ENCODE measurements around the gene EDNRB. TPM values are rescaled to one million over a fixed set of nuclear protein-coding genes. Genes with fewer than 3 reads are reported as not detected.

The EDNRB gene
- total RNA-seq, 2 donors from 2014 or later, result 14.8 to 18.9 TPM

DNA sequence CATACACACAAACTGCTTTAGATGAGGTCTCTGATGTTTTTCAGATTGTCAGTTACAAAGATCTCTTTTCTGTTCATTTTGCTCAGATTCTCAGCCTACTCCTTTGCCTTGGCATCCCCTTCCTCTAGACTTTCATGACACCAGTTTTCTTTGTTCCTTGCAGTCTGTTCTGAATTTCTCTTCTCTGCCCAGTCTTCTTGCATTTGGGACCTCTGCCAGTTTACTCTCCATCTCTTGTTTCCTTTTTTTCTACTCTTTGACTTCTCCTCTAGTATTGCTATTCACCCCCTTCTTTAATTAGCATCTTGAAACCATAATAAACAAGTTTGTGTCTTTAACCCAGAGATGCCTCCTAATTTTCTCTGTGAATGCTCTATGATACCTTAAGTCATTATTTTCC lies 26.1 kb downstream of the EDNRB start:
- DNase-seq (ENCODE audit: low spot score), result no peak
- no peaks in the 10 kb centered on the region for H3K27me3 ChIP-seq (replicated peaks; ENCODE audit: insufficient read depth)
- intact Hi-C loops (cut with DNase I), result no loop called here
- H3K27ac ChIP-seq, result no peak overlapping the region
- no peak overlapping the region for H3K4me3 ChIP-seq
- H3K4me1 ChIP-seq (replicated peaks), result no peaks in the 10 kb centered on the region
- no peaks in the 10 kb centered on the region for H3K9me3 ChIP-seq
- H3K36me3 ChIP-seq, result no peaks in the 10 kb centered on the region
- TF ChIP-seq POLR2A (IDR thresholded peaks at IDR 0.05), result no peak
- TF ChIP-seq, protein P1, sequence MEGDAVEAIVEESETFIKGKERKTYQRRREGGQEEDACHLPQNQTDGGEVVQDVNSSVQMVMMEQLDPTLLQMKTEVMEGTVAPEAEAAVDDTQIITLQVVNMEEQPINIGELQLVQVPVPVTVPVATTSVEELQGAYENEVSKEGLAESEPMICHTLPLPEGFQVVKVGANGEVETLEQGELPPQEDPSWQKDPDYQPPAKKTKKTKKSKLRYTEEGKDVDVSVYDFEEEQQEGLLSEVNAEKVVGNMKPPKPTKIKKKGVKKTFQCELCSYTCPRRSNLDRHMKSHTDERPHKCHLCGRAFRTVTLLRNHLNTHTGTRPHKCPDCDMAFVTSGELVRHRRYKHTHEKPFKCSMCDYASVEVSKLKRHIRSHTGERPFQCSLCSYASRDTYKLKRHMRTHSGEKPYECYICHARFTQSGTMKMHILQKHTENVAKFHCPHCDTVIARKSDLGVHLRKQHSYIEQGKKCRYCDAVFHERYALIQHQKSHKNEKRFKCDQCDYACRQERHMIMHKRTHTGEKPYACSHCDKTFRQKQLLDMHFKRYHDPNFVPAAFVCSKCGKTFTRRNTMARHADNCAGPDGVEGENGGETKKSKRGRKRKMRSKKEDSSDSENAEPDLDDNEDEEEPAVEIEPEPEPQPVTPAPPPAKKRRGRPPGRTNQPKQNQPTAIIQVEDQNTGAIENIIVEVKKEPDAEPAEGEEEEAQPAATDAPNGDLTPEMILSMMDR (IDR thresholded peaks at IDR 0.05), result no peak
- TF ChIP-seq POLR2AphosphoS5 (IDR thresholded peaks at IDR 0.05), result no peak

DNA sequence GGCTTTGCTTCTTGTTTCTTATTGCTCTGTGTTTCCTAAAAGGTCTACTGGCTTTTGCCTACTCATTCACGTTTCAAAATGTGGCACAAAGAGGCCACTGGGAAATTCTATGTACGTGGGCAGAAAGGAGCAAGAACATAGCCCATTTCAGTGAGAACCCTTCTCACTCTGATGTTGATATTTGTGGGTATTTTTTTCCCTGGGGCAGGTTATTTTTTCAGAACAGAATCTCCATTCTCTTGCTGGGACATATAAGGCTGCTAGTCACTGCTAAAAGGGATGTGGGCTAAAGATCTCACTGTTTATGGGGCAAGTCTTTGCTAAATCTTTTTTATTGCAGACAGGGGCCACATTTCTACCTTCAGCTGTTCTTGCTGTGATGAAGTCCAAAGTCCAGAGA lies 27.1 kb downstream of the EDNRB start:
- Histone ChIP-seq H3K36me3 (no peaks in the 10 kb centered on the region), H3K9me3 (no peaks in the 10 kb centered on the region), H3K27ac (no peak overlapping the region), H3K4me1 (replicated peaks) (no peaks in the 10 kb centered on the region), H3K4me3 (no peak overlapping the region), H3K27me3 (replicated peaks; ENCODE audit: insufficient read depth) (no peaks in the 10 kb centered on the region)
- 78% methylated on average over 2 of the region's 2 CpGs for WGBS
- no peak for DNase-seq (ENCODE audit: low spot score)
- intact Hi-C loops (cut with DNase I), result no loop called here
- no peak for TF ChIP-seq POLR2A (IDR thresholded peaks at IDR 0.05)
- no peak for TF ChIP-seq POLR2AphosphoS5 (IDR thresholded peaks at IDR 0.05)
- TF ChIP-seq, protein P1 (IDR thresholded peaks at IDR 0.05), result no peak

DNA sequence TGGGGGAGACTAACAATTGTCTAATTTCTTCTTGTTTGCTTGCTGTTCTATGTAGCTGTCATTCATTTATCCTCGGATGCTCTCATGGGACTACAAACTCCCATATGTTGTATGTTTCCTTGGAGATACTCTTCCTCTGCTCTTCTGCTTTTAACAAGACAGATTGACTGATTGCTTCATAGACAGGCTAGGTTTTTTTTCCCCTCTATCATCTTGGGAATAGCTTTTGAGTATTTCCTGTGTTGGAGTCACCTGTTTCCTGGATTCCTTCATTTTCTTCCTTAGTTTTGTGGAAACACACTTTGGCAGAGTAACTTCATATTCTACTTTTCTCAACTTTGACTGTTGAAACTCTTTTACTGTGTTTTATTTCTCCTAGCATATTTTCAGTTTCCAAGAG lies 27.6 kb downstream of the EDNRB start:
- TF ChIP-seq POLR2AphosphoS5 (IDR thresholded peaks at IDR 0.05) (no peak), POLR2A (IDR thresholded peaks at IDR 0.05) (no peak)
- TF ChIP-seq, protein P1 (IDR thresholded peaks at IDR 0.05), result no peak

DNA sequence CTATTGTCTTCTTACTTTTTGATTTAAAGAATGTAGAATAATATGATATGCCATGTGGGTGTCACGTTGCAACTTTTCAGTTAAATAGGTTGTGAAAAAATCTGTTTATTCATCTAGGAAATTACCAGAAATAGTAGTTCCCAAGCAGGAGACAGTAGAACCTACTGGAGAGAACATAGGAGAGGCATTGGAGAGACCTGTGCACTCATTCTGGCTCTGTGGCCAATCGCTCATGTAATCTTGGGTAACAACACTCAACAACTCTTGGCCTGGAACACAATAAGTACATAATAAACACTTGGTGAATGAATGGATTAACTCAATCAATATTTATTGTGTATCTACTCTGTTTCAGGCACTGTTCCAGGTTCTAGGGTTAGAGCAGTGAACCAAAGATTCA lies 35.3 kb downstream of the EDNRB start:
- no peak for DNase-seq (ENCODE audit: low spot score)
- no peaks in the 10 kb centered on the region for H3K36me3 ChIP-seq
- WGBS, result 81% methylated on average over 2 of the region's 2 CpGs
- no peak overlapping the region for H3K27ac ChIP-seq
- no peaks in the 10 kb centered on the region for H3K4me1 ChIP-seq (replicated peaks)
- no peaks in the 10 kb centered on the region for H3K27me3 ChIP-seq (replicated peaks; ENCODE audit: insufficient read depth)
- no peak overlapping the region for H3K4me3 ChIP-seq
- intact Hi-C loops (cut with DNase I), result no loop called here
- H3K9me3 ChIP-seq, result no peaks in the 10 kb centered on the region
- TF ChIP-seq POLR2A (IDR thresholded peaks at IDR 0.05) (no peak), POLR2AphosphoS5 (IDR thresholded peaks at IDR 0.05) (no peak)
- TF ChIP-seq, protein P1 (IDR thresholded peaks at IDR 0.05), result no peak

More for the DNA sequence above, 27.6 kb downstream of the EDNRB start:
- whole genome bisulfite sequencing, result 93% methylated on average over 1 of the region's 1 CpG
- no peak overlapping the region for H3K27ac ChIP-seq
- H3K4me1 ChIP-seq (replicated peaks), result no peaks in the 10 kb centered on the region
- H3K27me3 ChIP-seq (replicated peaks; ENCODE audit: insufficient read depth), result no peaks in the 10 kb centered on the region
- no peak for DNase-seq (ENCODE audit: low spot score)
- intact Hi-C loops (cut with DNase I), result no loop called here
- H3K9me3 ChIP-seq, result no peaks in the 10 kb centered on the region
- no peak overlapping the region for H3K4me3 ChIP-seq
- H3K36me3 ChIP-seq, result no peaks in the 10 kb centered on the region

DNA sequence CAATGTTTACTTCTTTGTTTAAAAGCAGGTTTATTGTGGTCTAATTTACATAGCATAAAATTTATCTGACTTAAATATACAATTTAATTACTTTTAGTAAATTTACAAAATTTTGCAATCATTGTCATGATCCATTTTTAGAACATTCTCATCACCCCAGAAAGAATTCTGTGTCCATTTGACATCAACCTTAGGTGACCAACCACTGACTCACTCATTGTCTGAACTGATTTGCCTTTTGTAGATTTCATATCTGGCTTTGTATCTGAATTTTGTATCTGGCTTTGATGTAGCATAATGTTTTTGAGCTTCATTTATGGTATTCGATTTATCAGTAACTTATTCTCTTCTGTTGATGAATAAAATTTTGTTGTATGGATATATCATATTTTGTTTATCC lies 40.4 kb downstream of the EDNRB start:
- TF ChIP-seq, protein P1 (IDR thresholded peaks at IDR 0.05), result no peak
- TF ChIP-seq POLR2A (IDR thresholded peaks at IDR 0.05), result no peak
- TF ChIP-seq POLR2AphosphoS5 (IDR thresholded peaks at IDR 0.05), result no peak
- no peak for DNase-seq (ENCODE audit: low spot score)
- H3K27ac ChIP-seq, result no peak overlapping the region
- no peaks in the 10 kb centered on the region for H3K9me3 ChIP-seq
- no peak overlapping the region for H3K4me3 ChIP-seq
- H3K36me3 ChIP-seq, result no peaks in the 10 kb centered on the region
- intact Hi-C loops (cut with DNase I), result no loop called here
- WGBS, result 98% methylated on average over 1 of the region's 1 CpG
- H3K4me1 ChIP-seq (replicated peaks), result no peaks in the 10 kb centered on the region
- no peaks in the 10 kb centered on the region for H3K27me3 ChIP-seq (replicated peaks; ENCODE audit: insufficient read depth)
